HS-27A (cell line): ENCODE measurements around the gene RBBP8.

ENCODE experiments used
- DNase-seq: peaks from one replicate; pipeline ENCODE4 v3.0.0-alpha.2; 2012; ENCODE audit warnings: low read depth, missing footprints

The RBBP8 gene

GRCh38 chr18:22999647-23000046 lies 66.5 kb downstream of the RBBP8 start:
- no peak for DNase-seq

- no peak for DNase-seq
Observed at GRCh38 chr18:23003289-23003688, 70.2 kb downstream of the RBBP8 start.

GRCh38 chr18:23012249-23012648 lies 79.1 kb downstream of the RBBP8 start:
- no peak for DNase-seq

GRCh38 chr18:23020555-23021294 lies 87.6 kb downstream of the RBBP8 start:
- no peak for DNase-seq

GRCh38 chr18:23021623-23022022 lies 88.5 kb downstream of the RBBP8 start:
- DNase-seq: no peak

GRCh38 chr18:23032030-23032582 lies 99.0 kb downstream of the RBBP8 start:
- DNase-seq: peak; percentile 63

GRCh38 chr18:23033056-23033455 lies 99.9 kb downstream of the RBBP8 start:
- DNase-seq: no peak

GRCh38 chr18:23036660-23037201 lies 103.6 kb downstream of the RBBP8 start:
- DNase-seq: no peak

GRCh38 chr18:23037646-23038045 lies 104.5 kb downstream of the RBBP8 start:
- DNase-seq: no peak

GRCh38 chr18:23038712-23039111 lies 105.6 kb downstream of the RBBP8 start:
- DNase-seq: peak; percentile 24

GRCh38 chr18:23042133-23042532 lies 109.0 kb downstream of the RBBP8 start:
- DNase-seq: no peak

GRCh38 chr18:23043803-23044376 lies 110.8 kb downstream of the RBBP8 start:
- DNase-seq: no peak

GRCh38 chr18:23049698-23050373 lies 116.7 kb downstream of the RBBP8 start:
- DNase-seq: no peak

- DNase-seq: no peak
Observed at GRCh38 chr18:23053776-23054457, 120.8 kb downstream of the RBBP8 start.

GRCh38 chr18:23054553-23054952 lies 121.4 kb downstream of the RBBP8 start:
- no peak for DNase-seq

GRCh38 chr18:23056315-23056714 lies 123.2 kb downstream of the RBBP8 start:
- no peak for DNase-seq

- DNase-seq: no peak
Observed at GRCh38 chr18:23057096-23057495, 124.0 kb downstream of the RBBP8 start.

- DNase-seq: peak; percentile 22
Observed at GRCh38 chr18:23058746-23059415, 125.8 kb downstream of the RBBP8 start.

GRCh38 chr18:23059541-23060465 lies 126.7 kb downstream of the RBBP8 start:
- peak; percentile 61 for DNase-seq

- DNase-seq: no peak
Observed at GRCh38 chr18:23062011-23062410, 128.9 kb downstream of the RBBP8 start.
